Measurements from ENCODE around the gene TNNI2.

DNA sequence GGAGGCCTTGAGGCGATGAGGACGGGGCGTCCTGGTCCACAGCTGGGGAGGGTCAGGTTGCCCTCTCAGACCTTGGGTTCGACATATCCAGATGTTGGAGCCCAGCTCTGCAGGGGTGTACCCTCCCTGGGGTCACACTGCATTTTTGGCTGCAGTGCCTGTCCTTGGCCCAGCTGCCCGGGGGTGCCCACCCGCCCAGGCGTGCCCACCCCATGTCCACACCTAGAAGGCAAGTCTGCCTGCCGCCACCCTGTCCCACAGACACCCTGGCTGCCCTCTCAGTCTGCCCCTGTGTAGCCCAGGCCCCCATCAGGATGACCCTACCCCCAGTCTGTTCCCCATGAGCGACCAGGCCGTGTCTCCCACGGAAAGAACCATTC, 17.1 kb downstream of the TNNI2 start:
- TF ChIP-seq POLR2A (IDR thresholded peaks at IDR 0.05; ENCODE audit: low read depth, low read length) (0 out of 2 replicates have a peak, but pooled peaks have one; percentile 5), POLR2AphosphoS5 (IDR thresholded peaks at IDR 0.05; ENCODE audit: low read depth, low read length) (no peak), SPI1 (IDR thresholded peaks at IDR 0.05; ENCODE audit: low read depth, low read length) (no peak), TAF1 (IDR thresholded peaks at IDR 0.05; ENCODE audit: low read depth, low read length) (no peak), PAX5 (IDR thresholded peaks at IDR 0.05; ENCODE audit: insufficient read depth, low read length, severe bottlenecking) (no peak), POU2F2 (IDR thresholded peaks at IDR 0.05; ENCODE audit: low read depth, low read length) (no peak)

Data from GM12891 (cell line).